Activated T-helper 1 cell treated with anti-CD3 and anti-CD28 coated beads, Interleukin-12 subunit alpha, Interleukin-12 subunit beta, Interleukin-2, Interleukin-4 antibody, amounts not matched to agents 30 ng/mL and 10 ng/mL and 1 ng/mL, durations not matched to agents 14 hours and 24 hours and 36 hours (primary cell): ENCODE data around the gene MRGPRF. TPM values are rescaled to one million over a fixed set of nuclear protein-coding genes. Genes with fewer than 3 reads are reported as not detected.
A peak's percentile ranks its signal among the peaks of the same experiment; 100 is the strongest.

ENCODE experiments used
- DNase-seq: peaks from one replicate; pipeline ENCODE4 v3.0.0; 2021; ENCODE audit warnings: low spot score
- H3K27ac Mint-ChIP-seq: one replicate; pipeline ENCODE4 v1.8.0; 2021; ENCODE audit warnings: mild to moderate bottlenecking, mixed read lengths
- H3K27me3 Mint-ChIP-seq: one replicate; pipeline ENCODE4 v1.8.0; 2022; ENCODE audit warnings: mild to moderate bottlenecking, moderate library complexity, mixed read lengths; ENCODE audit not compliant: insufficient read depth
- H3K36me3 Mint-ChIP-seq: one replicate; pipeline ENCODE4 v1.8.0; 2021; ENCODE audit warnings: low read depth, mixed read lengths
- H3K4me1 Mint-ChIP-seq: one replicate; pipeline ENCODE4 v1.8.0; 2021; ENCODE audit warnings: low read depth, mixed read lengths
- H3K4me3 Mint-ChIP-seq: one replicate; pipeline ENCODE4 v1.8.0; 2021; ENCODE audit warnings: mild to moderate bottlenecking, moderate library complexity, mixed read lengths
- H3K9me3 Mint-ChIP-seq: one replicate; pipeline ENCODE4 v1.8.0; 2021; ENCODE audit warnings: mixed read lengths
- intact Hi-C: fragments of 100-400 bp; cut with micrococcal nuclease; formaldehyde crosslinking; loops from one replicate; pipeline ENCODE4 v1.15.1; 2024
- total RNA-seq: library from RNA; stranded (reverse); gene quantifications from 2 replicates; pipeline ENCODE4 v1.2.3, GENCODE V29; 2022

MRGPRF gene
- total RNA-seq, 1 donor from 2014 or later = not detected

DNA sequence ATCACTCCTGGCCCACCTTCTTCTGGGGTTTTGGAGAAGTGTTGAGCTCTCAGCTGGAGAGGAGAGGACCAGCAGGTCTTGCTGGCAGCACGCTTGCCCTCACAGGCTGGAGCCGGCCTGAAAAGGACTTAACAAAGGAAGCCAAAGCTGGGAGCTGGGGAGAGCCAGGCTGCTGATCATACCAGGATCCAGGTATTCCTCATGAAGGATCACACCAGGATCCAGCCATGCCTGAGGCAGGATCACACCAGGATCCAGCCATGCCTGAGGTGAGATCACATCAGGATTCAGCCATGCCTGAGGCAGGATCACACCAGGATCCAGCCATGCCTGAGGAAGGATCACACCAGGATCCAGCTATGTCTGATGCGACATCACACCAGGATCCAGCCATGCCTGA is 49.3 kb downstream of the MRGPRF start:
- Mint-ChIP-seq H3K36me3 (peaks cover 2% of the 10 kb centered on the region), H3K27ac (no peak overlapping the region), H3K27me3 (peaks cover 3% of the 10 kb centered on the region), H3K9me3 (no peaks in the 10 kb centered on the region), H3K4me3 (no peak overlapping the region), H3K4me1 (peaks cover 17% of the 10 kb centered on the region)
- intact Hi-C loops = no loop called here
- no peak for DNase-seq

DNA sequence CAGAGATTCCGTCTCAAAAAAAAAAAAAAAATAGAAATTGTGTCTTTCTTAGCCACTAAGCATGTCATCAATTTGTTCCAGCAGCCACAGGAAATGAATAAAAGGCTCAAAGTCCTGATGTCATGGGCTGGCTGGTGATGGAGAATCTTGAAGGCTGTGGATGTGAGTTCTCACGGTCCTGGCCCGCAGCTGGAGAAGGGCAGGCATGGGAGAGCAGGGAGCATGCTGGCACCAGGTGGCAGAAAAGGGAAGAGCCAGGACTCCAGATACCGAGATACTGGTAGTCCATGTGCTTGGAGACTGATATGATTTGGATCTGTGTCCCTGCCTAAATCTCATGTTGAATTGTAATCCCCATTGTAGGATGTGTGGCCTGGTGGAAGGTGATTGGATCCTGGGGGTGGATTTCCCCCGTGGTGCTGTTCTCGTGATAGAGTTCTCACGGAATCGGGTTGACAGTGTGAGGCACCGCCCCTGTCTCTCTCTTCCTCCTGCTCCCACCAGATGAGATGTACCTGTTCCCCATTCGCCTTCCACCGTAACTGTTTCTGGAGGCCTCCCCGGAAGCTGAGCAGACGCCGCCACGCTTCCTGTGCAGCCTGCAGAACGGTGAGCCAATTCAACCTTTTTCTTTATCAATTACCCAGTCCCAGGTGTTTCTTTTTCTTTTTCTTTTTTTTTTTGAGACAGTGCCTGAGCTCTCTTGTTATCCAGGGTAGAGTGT is 50.4 kb downstream of the MRGPRF start:
- peaks cover 2% of the 10 kb centered on the region for H3K27me3 Mint-ChIP-seq
- intact Hi-C loops = no loop called here
- H3K36me3 Mint-ChIP-seq = peaks cover 2% of the 10 kb centered on the region
- no peaks in the 10 kb centered on the region for H3K9me3 Mint-ChIP-seq
- peak overlapping the region; percentile 34 for H3K27ac Mint-ChIP-seq
- H3K4me3 Mint-ChIP-seq = peak overlapping the region; percentile 51
- H3K4me1 Mint-ChIP-seq = peaks cover 17% of the 10 kb centered on the region
- DNase-seq = no peak

DNA sequence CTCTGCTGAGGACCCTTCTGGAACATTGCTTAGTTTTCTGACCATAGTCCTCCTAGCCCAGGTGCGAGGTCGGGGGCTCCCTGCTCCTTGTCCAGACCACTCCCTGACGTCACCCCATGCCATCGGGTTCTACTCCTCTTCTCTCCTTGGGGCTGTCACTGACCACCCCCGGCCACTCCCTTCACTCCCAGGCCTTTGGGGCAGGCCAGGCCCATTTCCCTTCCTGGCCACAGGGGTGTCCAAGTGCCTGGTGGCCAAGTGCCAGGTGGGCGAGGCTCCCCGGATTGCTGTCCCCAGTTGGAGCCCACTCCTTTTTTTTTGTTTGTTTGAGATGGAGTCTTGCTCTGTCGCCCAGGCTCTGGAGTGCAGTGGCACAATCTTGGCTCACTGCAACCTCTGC is 51.8 kb downstream of the MRGPRF start:
- Mint-ChIP-seq H3K4me1 (peaks cover 16% of the 10 kb centered on the region), H3K4me3 (no peak overlapping the region), H3K9me3 (no peaks in the 10 kb centered on the region), H3K36me3 (peaks cover 2% of the 10 kb centered on the region), H3K27me3 (peaks cover 3% of the 10 kb centered on the region), H3K27ac (no peak overlapping the region)
- intact Hi-C loops = no loop called here
- no peak for DNase-seq

DNA sequence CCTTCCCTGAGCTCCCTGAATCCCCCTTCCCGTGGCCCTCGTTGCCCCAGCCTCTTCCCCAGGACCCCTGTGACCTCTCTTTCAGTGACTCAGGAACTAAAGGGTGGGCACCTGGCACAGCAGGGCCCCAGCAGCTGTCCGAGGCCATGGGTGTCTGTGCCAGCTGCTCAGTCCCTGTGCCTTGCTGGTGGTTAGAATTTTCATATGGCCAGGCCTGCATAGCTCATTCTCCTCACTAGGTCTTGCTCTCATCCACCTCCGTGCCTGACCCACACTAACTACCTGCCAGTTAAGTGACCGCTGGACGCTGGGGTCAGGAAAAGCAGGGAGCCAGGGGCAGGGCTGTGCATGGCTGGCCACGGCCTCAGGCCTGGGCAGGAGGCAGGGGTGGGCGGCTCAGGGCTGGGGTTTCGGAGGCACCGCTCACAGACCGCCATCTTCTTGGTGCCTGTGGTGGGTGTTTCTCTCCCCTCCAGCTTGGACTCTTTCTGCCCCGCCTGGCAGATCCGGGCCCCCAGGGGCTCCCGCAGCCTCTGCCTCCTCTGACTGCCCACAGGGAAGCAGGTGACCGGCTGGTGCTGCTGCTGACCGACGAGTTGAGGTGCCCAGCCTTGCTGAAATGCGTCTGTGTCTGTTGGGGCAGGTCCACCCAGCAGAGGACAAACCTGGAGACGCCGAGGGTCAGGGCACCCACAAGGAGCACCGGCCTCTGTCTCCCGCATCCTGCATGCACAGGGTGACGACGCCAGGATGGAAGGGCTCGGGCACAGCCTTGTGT is 52.6 kb downstream of the MRGPRF start:
- Mint-ChIP-seq H3K9me3 (no peaks in the 10 kb centered on the region), H3K4me1 (peaks cover 8% of the 10 kb centered on the region), H3K36me3 (peaks cover 2% of the 10 kb centered on the region), H3K27me3 (peaks cover 3% of the 10 kb centered on the region), H3K27ac (no peak overlapping the region), H3K4me3 (no peak overlapping the region)
- intact Hi-C loops = no loop called here
- no peak for DNase-seq

DNA sequence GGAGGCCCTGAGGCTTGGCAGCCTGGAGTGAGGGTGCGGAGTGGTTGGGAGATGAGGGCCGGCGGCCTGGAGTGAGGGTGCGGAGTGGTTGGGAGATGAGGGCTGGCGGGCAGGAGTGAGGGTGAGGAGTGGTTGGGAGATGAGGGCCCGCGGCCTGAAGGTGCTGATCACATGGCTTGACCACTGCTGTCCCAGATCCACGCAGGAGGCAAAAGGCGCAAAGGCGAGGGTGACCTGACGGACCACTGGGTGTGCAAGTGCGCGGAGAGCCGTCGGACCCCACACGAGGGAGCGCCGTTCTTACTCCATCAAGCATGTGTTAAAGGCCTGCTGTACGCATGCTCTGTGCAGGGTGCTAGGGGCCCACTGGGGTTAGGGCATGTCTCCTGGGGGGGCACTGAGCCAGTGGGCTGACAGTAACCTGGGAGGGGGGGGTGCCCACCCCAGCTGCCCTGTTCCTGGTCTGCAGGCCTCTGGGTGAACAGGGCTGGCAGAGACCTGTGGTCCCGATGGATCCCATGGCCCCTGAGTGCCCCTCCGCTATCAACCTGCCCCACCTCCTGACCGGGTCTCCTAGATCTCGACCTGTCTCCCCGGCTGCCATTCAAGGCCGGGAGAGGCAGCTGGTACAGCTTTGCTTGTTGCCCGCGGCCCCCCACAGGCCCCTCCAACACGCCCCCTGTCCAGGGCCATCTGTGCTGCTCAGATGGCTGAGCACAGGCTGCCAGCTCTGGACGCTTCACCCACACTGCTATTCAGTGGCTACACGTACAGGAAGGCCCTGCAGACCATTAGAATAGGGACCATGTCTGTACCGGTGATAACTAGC is 53.4 kb downstream of the MRGPRF start:
- peaks cover 2% of the 10 kb centered on the region for H3K36me3 Mint-ChIP-seq
- peaks cover 3% of the 10 kb centered on the region for H3K27me3 Mint-ChIP-seq
- H3K9me3 Mint-ChIP-seq = no peaks in the 10 kb centered on the region
- H3K4me1 Mint-ChIP-seq = peaks cover 8% of the 10 kb centered on the region
- H3K27ac Mint-ChIP-seq = no peak overlapping the region
- no peak overlapping the region for H3K4me3 Mint-ChIP-seq
- intact Hi-C loops = no loop called here
- no peak for DNase-seq

DNA sequence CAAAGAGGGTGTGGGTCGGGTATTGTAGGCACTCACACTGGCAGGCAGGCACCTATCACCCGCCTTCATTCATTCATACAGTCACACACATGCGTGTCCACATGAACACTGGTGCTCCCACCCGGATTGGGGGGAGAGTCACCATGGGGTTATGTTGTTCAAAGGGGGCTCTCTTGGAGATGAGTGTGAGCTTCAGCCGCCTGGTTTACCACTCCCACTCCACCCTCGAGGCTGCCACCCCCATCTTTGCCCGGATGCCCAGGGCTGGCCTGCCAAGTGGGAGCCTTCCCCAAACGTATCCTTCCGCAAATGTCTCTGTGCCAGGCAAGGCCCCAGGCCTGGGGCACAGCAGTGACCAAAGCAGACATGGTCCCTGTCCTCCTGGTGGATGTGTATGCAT is 54.8 kb downstream of the MRGPRF start:
- Mint-ChIP-seq H3K4me1 (peaks cover 8% of the 10 kb centered on the region), H3K27me3 (peaks cover 3% of the 10 kb centered on the region), H3K9me3 (no peaks in the 10 kb centered on the region), H3K4me3 (no peak overlapping the region), H3K36me3 (peaks cover 2% of the 10 kb centered on the region), H3K27ac (no peak overlapping the region)
- DNase-seq = no peak
- intact Hi-C loops = no loop called here

DNA sequence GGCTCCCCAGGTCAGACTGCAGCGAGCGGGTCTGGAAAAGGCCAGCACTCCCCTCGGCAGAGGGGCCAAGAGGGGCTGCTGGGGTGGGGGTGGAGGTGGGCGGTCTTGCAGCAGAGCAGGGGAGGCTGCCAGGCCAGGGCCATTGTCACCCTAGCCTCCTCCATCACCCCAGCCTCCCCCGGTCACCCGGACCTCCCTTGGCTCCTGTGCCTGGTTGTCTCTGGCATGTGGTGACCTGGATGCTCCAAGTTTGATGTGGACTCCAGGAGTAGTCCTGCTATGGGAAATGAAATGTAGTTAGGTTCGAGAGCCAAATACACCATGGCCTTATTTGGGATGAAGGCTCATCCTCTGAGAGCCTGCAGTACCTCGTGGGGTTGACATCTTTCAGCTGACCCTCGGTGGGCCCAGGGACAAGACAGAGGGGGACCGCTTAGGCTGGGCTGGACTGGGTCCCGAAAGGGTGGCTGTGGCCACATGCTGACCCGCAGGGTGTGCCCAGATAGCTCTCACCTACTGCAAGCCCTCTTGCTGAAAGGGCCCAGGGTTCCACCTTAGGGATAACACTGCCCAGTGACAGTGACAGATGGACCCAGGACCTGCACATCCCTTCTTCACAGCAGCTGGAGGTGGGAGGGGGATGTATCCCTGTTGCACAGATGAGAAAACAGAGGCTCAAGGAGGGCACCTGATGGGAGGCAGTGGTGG is 56.3 kb downstream of the MRGPRF start:
- peaks cover 3% of the 10 kb centered on the region for H3K27me3 Mint-ChIP-seq
- H3K27ac Mint-ChIP-seq = no peak overlapping the region
- H3K9me3 Mint-ChIP-seq = no peaks in the 10 kb centered on the region
- intact Hi-C loops = no loop called here
- no peak for DNase-seq
- no peaks in the 10 kb centered on the region for H3K36me3 Mint-ChIP-seq
- H3K4me3 Mint-ChIP-seq = no peak overlapping the region
- H3K4me1 Mint-ChIP-seq = no peaks in the 10 kb centered on the region

DNA sequence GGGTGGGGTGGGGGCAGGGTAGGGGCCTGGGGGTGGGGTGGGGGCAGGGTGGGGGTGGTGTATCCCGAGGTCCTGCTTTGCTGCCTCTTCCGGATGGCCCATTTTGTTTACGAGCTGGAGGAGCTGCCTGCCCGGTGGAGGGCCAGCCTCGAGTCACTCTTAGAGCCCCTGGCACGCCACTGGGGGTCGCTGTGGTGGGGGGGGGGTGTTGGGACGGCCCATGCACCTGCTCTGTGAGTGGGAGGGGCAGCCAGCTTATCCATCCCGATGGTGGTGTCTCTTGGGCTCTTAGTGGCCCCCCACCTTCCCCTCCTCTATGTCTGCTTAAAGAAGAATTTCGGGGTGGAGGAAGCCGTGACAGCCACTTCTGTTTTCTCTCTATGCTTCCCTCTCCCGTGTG is 56.9 kb downstream of the MRGPRF start:
- no peak overlapping the region for H3K4me3 Mint-ChIP-seq
- no peaks in the 10 kb centered on the region for H3K36me3 Mint-ChIP-seq
- no peaks in the 10 kb centered on the region for H3K9me3 Mint-ChIP-seq
- no peaks in the 10 kb centered on the region for H3K4me1 Mint-ChIP-seq
- peaks cover 3% of the 10 kb centered on the region for H3K27me3 Mint-ChIP-seq
- no peak for DNase-seq
- intact Hi-C loops = no loop called here
- no peak overlapping the region for H3K27ac Mint-ChIP-seq

DNA sequence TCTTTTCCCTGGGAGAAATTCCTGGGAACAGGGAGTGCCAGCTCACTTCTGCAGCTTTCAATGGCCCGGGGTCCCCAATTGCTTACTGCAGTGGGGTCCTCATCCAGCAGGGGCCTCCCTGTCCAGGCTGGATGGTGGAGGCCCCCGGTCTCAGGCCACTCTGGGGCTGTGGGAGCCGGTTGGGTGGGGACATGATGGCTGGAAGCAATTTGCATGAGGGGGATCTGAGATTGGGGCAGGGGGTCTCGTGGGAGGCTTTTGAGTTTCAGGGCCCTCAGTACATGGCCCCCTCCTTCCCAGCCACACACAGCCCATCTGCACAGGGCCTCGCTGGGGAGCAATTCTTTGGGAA is 57.5 kb downstream of the MRGPRF start:
- H3K4me1 Mint-ChIP-seq = no peaks in the 10 kb centered on the region

DNA sequence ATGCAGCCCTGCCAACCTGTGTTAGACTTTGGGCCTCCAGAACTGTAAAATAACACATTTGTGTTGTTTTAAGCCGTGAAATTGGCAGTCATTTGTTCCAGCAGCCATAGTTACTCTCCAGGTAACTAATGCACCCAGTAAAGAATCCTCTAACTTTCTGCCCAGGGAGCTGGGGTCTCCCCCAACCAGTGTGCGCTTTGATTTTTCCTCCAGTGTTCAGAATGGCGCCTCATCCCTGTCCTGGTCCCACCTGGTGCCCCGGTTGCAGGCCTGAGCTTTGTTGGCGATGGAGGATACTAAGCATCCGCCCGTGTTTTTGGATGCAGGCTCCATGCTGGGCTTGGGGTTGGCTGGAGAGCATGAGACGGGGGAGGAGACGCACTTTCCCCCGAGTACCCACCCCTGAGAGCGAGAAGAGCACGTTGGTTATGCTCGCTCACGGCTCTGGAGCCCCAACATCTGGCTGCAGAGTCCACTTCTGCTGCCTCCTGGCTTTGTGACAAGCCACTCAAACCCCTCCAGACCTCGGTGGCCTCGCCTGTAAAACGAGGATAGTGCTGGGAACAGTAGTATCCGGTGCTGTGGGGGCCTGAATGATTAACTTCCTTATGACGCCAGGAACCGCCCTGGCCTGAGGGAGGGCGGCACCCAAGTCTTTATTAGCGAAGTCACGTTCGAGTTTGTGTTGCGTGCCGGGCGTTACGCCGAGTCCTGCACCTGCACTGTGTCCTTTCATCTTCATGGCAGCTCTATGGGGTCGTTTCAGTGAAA is 58.0 kb downstream of the MRGPRF start:
- Mint-ChIP-seq H3K27me3 (peaks cover 3% of the 10 kb centered on the region), H3K9me3 (no peaks in the 10 kb centered on the region), H3K4me1 (no peaks in the 10 kb centered on the region), H3K27ac (no peak overlapping the region), H3K36me3 (no peaks in the 10 kb centered on the region), H3K4me3 (no peak overlapping the region)
- intact Hi-C loops = no loop called here
- DNase-seq = no peak

More for the DNA sequence above, 57.5 kb downstream of the MRGPRF start:
- H3K27ac Mint-ChIP-seq = no peak overlapping the region
- intact Hi-C loops = no loop called here
- no peak overlapping the region for H3K4me3 Mint-ChIP-seq
- no peak for DNase-seq
- H3K9me3 Mint-ChIP-seq = no peaks in the 10 kb centered on the region
- no peaks in the 10 kb centered on the region for H3K36me3 Mint-ChIP-seq
- peaks cover 3% of the 10 kb centered on the region for H3K27me3 Mint-ChIP-seq
